Loucy (cell line): Measurements from ENCODE around the gene TRIM2.

Source experiments
- EZH2phosphoT487 ChIP-seq: fragments of 200-600 bp; IDR thresholded peaks from 2 replicates; pipeline ENCODE4 v1.6.1; 2018; ENCODE audit warnings: antibody characterized with exemption, mild to moderate bottlenecking, moderate library complexity, borderline replicate concordance
- TF ChIP-seq, protein P1 (sequence below): fragments of 200-600 bp; sonication (generic); conservative IDR thresholded peaks from 2 replicates; pipeline ENCODE4 v1.5.1; 2014; ENCODE audit warnings: mild to moderate bottlenecking, antibody characterized with exemption, low read length

DNA sequence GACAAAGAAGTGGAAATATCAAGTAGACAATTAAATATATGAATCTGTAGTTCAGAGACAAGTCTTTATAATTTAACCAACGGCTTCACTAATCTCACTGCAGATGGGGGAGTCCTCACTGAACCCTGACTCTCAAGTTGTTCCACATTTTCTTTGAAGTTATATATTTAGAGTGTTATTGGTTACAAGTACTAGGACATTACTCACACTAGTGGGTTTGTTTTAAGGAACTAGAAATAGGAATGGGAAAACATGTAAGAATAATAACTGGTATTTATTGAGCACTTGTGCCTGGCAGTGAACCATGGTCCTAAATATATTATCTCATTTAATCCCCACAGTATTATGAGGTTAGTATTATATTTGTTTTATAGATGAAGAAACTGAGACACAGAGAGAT, 162.2 kb downstream of the TRIM2 start:
- TF ChIP-seq, protein P1, sequence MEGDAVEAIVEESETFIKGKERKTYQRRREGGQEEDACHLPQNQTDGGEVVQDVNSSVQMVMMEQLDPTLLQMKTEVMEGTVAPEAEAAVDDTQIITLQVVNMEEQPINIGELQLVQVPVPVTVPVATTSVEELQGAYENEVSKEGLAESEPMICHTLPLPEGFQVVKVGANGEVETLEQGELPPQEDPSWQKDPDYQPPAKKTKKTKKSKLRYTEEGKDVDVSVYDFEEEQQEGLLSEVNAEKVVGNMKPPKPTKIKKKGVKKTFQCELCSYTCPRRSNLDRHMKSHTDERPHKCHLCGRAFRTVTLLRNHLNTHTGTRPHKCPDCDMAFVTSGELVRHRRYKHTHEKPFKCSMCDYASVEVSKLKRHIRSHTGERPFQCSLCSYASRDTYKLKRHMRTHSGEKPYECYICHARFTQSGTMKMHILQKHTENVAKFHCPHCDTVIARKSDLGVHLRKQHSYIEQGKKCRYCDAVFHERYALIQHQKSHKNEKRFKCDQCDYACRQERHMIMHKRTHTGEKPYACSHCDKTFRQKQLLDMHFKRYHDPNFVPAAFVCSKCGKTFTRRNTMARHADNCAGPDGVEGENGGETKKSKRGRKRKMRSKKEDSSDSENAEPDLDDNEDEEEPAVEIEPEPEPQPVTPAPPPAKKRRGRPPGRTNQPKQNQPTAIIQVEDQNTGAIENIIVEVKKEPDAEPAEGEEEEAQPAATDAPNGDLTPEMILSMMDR, result no peak
- no peak for TF ChIP-seq EZH2phosphoT487
